ENCODE measurements around the gene ADGRG1.

ADGRG1 gene

DNA sequence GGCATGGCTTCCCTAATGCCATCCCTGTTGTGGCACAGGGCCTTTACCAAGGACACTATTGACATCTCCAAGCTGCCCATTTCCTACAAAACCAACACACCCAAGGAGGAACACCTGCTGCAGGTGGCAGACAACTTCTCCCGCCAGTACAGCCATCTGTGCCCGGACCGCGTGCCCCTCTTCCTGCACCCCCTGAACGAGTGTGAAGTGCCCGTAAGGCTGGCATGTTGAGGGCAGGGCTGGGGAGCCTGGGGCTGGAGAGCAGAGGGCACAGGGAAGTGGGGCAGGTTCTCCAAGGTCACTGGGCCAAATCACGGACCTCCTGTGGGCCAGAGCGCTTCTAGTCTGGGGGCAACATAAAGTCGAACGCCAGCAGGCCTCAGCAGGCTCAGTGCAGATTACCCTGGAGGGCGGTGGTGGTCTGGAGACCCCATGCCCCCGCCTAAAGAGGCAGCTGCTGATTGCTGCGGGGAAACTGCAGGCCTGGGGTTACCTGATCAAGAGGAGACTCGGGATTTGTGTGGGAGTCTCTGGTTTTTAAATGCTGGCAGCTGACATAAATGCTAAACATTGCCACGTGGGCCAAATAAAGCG lies 70.5 kb downstream of the ADGRG1 start:
- Histone ChIP-seq H3K9me3 (ENCODE audit: control insufficient read depth in 2 of 2, low read length in 2 of 2) (no peaks in the 10 kb centered on the region), H3K27ac (ENCODE audit: low read length) (no peak overlapping the region), H3K4me3 (ENCODE audit: low read length in 2 of 2) (no peak overlapping the region), H3K4me1 (ENCODE audit: control insufficient read depth, insufficient read depth, low read length) (no peaks in the 10 kb centered on the region), H3K27me3 (ENCODE audit: control insufficient read depth in 1 of 2, insufficient read depth in 2 of 2, low read length in 2 of 2) (no peaks in the 10 kb centered on the region), H3K36me3 (ENCODE audit: control insufficient read depth in 2 of 2, insufficient read depth in 2 of 2, low read length in 2 of 2) (no peaks in the 10 kb centered on the region), H3K9ac (ENCODE audit: low read length in 2 of 2) (no peak overlapping the region)

DNA sequence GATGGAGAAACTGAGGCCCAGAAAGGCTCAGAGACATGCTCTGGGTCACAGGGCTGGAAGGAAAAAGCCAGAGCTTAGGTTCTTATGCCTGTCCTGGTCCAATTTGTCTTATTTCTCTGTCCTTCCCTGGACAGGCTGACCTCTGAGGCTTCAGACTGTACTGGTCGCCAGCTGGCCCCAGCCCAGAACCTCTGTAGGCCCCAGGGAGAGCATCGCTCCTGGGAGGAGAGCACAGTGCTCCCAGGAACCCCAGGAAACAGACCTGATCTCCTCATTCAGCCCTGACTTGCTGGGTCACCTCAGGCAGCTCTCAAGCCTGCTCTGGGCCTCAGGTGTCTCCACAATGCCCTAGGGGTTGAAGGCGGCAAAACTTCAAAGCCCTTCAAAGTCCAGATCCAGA lies 71.1 kb downstream of the ADGRG1 start:
- no peaks in the 10 kb centered on the region for H3K9me3 ChIP-seq (ENCODE audit: control insufficient read depth in 2 of 2, low read length in 2 of 2)
- no peaks in the 10 kb centered on the region for H3K36me3 ChIP-seq (ENCODE audit: control insufficient read depth in 2 of 2, insufficient read depth in 2 of 2, low read length in 2 of 2)
- H3K9ac ChIP-seq (ENCODE audit: low read length in 2 of 2), result no peak overlapping the region
- no peak overlapping the region for H3K27ac ChIP-seq (ENCODE audit: low read length)
- H3K4me1 ChIP-seq (ENCODE audit: control insufficient read depth, insufficient read depth, low read length), result no peaks in the 10 kb centered on the region
- H3K4me3 ChIP-seq (ENCODE audit: low read length in 2 of 2), result no peak overlapping the region
- no peaks in the 10 kb centered on the region for H3K27me3 ChIP-seq (ENCODE audit: control insufficient read depth in 1 of 2, insufficient read depth in 2 of 2, low read length in 2 of 2)

DNA sequence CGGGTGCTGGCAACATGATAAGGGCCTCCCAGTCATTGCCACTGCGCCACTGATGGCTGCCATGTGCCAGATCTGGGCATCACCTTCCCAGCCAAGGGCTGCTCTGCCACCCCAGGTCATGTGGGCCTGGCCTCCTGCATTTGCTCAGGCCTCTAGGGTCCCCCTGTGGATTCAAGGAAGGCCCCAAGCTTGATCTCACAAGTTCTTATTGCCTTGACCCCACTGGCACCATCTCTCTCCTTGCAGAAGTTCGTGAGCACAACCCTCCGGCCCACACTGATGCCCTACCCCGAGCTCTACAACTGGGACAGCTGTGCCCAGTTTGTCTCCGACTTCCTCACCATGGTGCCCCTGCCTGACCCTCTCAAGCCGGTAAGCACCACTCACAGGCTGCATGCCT lies 71.5 kb downstream of the ADGRG1 start:
- no peaks in the 10 kb centered on the region for H3K27me3 ChIP-seq (ENCODE audit: control insufficient read depth in 1 of 2, insufficient read depth in 2 of 2, low read length in 2 of 2)
- H3K36me3 ChIP-seq (ENCODE audit: control insufficient read depth in 2 of 2, insufficient read depth in 2 of 2, low read length in 2 of 2), result no peaks in the 10 kb centered on the region
- H3K9ac ChIP-seq (ENCODE audit: low read length in 2 of 2), result no peak overlapping the region
- no peaks in the 10 kb centered on the region for H3K9me3 ChIP-seq (ENCODE audit: control insufficient read depth in 2 of 2, low read length in 2 of 2)
- H3K27ac ChIP-seq (ENCODE audit: low read length), result no peak overlapping the region
- H3K4me1 ChIP-seq (ENCODE audit: control insufficient read depth, insufficient read depth, low read length), result no peaks in the 10 kb centered on the region
- no peak overlapping the region for H3K4me3 ChIP-seq (ENCODE audit: low read length in 2 of 2)

DNA sequence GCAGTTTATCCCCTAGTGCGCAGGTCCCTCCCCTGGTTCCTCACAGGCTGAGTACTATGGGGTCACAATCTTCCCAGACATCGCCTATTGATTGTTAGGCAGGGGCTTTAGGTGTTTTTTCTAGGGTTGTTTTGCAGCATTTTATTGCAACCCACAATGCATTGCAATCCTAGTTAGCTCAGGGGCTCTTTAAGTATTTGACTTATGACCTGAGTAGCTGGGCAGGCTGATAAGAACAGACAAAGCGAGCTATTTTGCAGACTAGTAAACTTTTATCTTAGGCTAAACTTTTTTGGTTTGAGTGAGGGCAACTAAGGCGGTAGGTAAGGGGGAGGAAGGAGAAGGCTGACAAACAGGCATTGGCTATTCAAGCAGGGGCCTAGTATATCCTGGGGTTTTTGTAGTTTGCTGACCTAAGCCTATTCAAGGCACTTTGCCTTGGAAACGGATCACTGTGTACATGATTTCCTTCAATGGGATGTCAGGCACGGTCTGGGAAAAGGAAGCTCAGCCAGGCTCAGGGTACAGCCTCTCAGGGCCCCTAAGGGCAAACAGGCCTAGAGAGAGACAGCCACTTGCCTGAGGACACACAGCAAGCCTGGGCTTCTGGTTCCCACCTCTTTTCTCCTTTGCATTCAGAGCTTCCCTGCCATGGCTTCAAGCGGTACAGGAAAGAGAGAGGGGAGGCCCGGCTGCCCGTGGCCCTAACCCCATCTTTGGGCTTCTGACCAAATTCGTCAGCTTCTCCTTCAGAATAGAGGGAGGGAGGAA lies 72.5 kb downstream of the ADGRG1 start:
- no peaks in the 10 kb centered on the region for H3K27me3 ChIP-seq (ENCODE audit: control insufficient read depth in 1 of 2, insufficient read depth in 2 of 2, low read length in 2 of 2)
- H3K36me3 ChIP-seq (ENCODE audit: control insufficient read depth in 2 of 2, insufficient read depth in 2 of 2, low read length in 2 of 2), result no peaks in the 10 kb centered on the region
- H3K4me1 ChIP-seq (ENCODE audit: control insufficient read depth, insufficient read depth, low read length), result no peaks in the 10 kb centered on the region
- no peak overlapping the region for H3K9ac ChIP-seq (ENCODE audit: low read length in 2 of 2)
- H3K27ac ChIP-seq (ENCODE audit: low read length), result no peak overlapping the region
- no peaks in the 10 kb centered on the region for H3K9me3 ChIP-seq (ENCODE audit: control insufficient read depth in 2 of 2, low read length in 2 of 2)
- H3K4me3 ChIP-seq (ENCODE audit: low read length in 2 of 2), result no peak overlapping the region

DNA sequence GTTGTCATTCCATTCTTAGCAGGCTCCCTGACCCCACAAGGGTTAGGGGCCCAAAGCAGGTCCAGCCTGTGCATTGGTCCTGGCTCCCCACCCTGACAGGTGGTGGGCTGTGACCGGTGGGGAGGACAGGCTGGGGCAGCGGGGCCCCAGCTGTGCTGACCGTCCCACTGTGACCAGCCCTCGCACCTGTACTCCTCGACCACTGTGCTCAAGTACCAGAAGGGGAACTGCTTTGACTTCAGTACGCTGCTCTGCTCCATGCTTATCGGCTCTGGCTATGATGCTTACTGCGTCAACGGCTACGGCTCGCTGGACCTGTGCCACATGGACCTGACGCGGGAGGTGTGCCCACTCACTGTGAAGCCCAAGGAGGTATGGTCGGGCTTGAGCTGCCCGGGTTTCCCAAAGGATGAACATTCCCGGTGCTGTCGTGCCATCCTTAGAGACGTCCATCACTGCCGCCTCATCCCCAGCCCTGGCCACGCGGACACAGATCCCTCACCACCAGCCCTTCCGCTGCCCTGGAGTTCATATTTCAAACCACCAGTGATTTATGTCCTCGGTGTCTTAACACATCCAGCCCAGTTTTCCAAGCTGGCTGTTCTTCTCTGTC lies 73.4 kb downstream of the ADGRG1 start:
- no peak overlapping the region for H3K27ac ChIP-seq (ENCODE audit: low read length)
- no peaks in the 10 kb centered on the region for H3K36me3 ChIP-seq (ENCODE audit: control insufficient read depth in 2 of 2, insufficient read depth in 2 of 2, low read length in 2 of 2)
- H3K9ac ChIP-seq (ENCODE audit: low read length in 2 of 2), result no peak overlapping the region
- no peak overlapping the region for H3K4me3 ChIP-seq (ENCODE audit: low read length in 2 of 2)
- no peaks in the 10 kb centered on the region for H3K9me3 ChIP-seq (ENCODE audit: control insufficient read depth in 2 of 2, low read length in 2 of 2)
- no peaks in the 10 kb centered on the region for H3K4me1 ChIP-seq (ENCODE audit: control insufficient read depth, insufficient read depth, low read length)
- no peaks in the 10 kb centered on the region for H3K27me3 ChIP-seq (ENCODE audit: control insufficient read depth in 1 of 2, insufficient read depth in 2 of 2, low read length in 2 of 2)

DNA sequence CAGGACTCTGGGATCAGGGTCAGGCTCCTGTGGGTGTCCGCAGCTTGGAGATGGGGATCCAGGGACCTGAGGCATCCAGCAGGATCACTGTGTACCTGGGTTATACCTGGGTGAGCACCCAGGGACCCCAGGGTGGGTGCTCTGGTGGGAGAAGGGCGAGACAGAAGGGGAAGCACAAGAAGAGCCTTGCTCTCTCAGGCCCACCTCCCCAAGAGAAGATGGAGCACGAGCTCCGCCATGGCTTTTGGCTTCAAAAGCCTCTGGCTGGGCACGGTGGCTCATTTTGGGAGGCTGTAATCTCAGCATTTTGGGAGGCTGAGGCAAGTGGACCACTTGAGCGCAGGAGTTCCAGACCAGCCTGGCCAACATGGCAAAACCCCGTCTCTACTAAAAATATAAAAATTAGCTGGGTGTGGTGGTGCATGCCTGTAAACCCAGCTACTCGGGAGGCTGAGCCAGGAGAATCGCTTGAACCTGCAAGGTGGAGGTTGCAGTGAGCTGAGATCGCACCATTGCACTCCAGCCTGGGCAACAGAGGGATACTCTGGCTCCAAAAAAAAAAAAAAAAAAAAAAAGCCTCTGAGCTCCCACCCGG lies 75.1 kb downstream of the ADGRG1 start:
- no peak overlapping the region for H3K27ac ChIP-seq (ENCODE audit: low read length)
- no peaks in the 10 kb centered on the region for H3K9me3 ChIP-seq (ENCODE audit: control insufficient read depth in 2 of 2, low read length in 2 of 2)
- H3K4me3 ChIP-seq (ENCODE audit: low read length in 2 of 2), result no peak overlapping the region
- no peaks in the 10 kb centered on the region for H3K36me3 ChIP-seq (ENCODE audit: control insufficient read depth in 2 of 2, insufficient read depth in 2 of 2, low read length in 2 of 2)
- no peak overlapping the region for H3K9ac ChIP-seq (ENCODE audit: low read length in 2 of 2)
- peaks cover 0 to 5% of the 10 kb centered on the region in 2 donors for H3K27me3 ChIP-seq (ENCODE audit: control insufficient read depth in 1 of 2, insufficient read depth in 2 of 2, low read length in 2 of 2)
- H3K4me1 ChIP-seq (ENCODE audit: control insufficient read depth, insufficient read depth, low read length), result no peaks in the 10 kb centered on the region

DNA sequence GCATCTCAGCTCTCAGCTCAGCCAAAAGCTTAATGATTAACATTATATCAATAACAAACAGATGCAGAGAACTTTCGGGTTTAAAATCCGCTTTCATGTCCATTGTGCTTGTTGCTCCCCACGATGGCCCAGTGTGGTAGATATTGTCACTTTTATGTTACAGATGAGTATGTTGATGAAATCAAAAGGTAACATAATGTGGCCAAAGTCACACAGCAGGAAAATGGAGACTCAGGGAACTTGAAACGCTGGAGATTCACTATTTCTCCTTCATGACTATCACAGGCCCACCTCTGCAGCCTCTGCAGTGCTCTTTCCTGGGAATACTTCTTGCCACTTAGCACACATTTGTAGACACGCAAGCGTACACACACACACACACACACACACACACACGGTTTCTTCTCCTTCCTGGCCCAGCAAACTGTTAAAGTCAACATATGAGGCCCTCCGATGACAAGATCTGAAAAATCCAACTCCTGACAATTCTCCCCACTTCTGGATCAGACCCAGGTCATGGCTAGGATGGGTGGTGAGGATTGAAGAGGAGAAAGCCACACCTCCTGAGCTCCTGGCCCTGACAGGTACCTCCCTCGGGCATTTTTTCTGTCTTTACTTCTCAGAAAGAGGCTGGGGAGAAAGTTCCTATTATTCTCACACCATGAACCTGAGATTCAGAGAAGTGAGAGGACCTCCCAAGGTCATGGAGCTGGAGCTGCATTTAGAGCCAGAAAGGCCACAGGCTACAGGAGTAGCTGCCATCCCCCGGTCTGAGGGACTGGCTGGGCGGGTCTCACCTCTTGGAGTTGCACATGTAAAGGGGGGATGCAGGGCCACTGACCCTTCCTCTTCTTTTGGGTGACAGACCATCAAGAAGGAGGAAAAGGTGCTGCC lies 75.8 kb downstream of the ADGRG1 start:
- no peak overlapping the region for H3K27ac ChIP-seq (ENCODE audit: low read length)
- H3K36me3 ChIP-seq (ENCODE audit: control insufficient read depth in 2 of 2, insufficient read depth in 2 of 2, low read length in 2 of 2), result no peaks in the 10 kb centered on the region
- H3K4me1 ChIP-seq (ENCODE audit: control insufficient read depth, insufficient read depth, low read length), result no peaks in the 10 kb centered on the region
- peaks cover 0 to 5% of the 10 kb centered on the region in 2 donors for H3K27me3 ChIP-seq (ENCODE audit: control insufficient read depth in 1 of 2, insufficient read depth in 2 of 2, low read length in 2 of 2)
- H3K4me3 ChIP-seq (ENCODE audit: low read length in 2 of 2), result no peak overlapping the region
- no peaks in the 10 kb centered on the region for H3K9me3 ChIP-seq (ENCODE audit: control insufficient read depth in 2 of 2, low read length in 2 of 2)
- no peak overlapping the region for H3K9ac ChIP-seq (ENCODE audit: low read length in 2 of 2)

DNA sequence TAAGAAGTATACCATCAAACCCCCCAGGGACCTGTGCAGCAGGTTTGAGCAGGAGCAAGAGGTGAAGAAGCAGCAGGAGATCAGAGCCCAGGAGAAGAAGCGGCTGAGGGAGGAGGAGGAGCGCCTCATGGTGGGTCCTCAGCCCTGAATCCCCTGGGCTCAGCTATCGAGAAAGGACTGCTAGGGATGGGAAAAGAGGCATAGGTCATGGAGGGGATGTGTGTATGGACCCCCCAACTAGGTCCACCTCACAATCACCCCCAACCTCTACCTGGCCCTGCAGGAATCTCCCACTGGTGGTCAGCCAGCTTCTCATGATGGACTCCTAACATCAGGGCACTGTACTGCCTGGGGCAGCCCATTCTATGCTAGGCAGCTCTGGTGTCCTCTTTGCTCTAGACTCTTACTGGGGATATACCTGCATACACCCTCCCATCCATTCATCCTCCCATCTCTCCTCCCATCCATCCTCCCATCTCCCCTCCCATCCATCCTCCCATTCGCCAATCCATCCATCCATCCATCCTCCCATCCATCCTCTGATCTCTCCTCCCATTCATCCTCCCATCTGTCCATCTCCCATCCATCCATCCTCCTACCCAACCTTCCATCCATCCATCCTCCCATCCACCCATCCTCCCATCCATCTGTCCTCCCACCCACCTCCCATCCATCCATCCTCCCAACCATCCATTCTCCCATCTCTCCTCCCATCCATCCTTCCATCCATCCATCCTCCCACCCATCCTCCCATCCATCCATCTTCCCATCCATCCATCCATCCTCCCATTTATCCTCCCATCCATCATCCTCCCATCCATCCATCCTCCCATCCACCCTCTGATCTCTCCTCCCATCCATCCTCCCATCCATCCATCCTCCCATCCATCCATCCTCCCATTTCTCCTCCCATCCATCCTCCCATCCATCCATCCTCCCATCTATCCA lies 76.7 kb downstream of the ADGRG1 start:
- H3K4me1 ChIP-seq (ENCODE audit: control insufficient read depth, insufficient read depth, low read length), result no peaks in the 10 kb centered on the region
- H3K27ac ChIP-seq (ENCODE audit: low read length), result no peak overlapping the region
- H3K9ac ChIP-seq (ENCODE audit: low read length in 2 of 2), result no peak overlapping the region
- H3K9me3 ChIP-seq (ENCODE audit: control insufficient read depth in 2 of 2, low read length in 2 of 2), result no peaks in the 10 kb centered on the region
- H3K4me3 ChIP-seq (ENCODE audit: low read length in 2 of 2), result no peak overlapping the region
- peaks cover 0 to 5% of the 10 kb centered on the region in 2 donors for H3K27me3 ChIP-seq (ENCODE audit: control insufficient read depth in 1 of 2, insufficient read depth in 2 of 2, low read length in 2 of 2)
- no peaks in the 10 kb centered on the region for H3K36me3 ChIP-seq (ENCODE audit: control insufficient read depth in 2 of 2, insufficient read depth in 2 of 2, low read length in 2 of 2)

DNA sequence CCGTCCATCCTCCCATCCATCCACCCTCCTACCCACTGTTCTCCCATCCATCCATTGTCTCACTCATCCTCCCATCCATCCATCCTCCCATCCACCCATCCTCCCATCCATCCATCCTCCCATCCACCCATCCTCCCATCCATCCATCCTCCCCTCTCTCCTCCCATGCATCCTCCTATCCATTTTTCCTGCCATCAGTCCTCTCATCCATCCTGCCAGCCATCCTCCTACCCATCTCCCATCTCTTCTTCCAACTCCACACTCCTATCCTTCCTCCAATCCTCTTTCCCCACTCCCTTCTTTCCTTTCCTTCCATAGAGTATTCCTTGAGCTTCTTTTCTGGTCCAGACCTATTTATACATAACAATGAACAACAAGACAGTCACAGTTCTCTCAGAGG lies 78.3 kb downstream of the ADGRG1 start:
- peaks cover 0 to 5% of the 10 kb centered on the region in 2 donors for H3K27me3 ChIP-seq (ENCODE audit: control insufficient read depth in 1 of 2, insufficient read depth in 2 of 2, low read length in 2 of 2)
- no peak overlapping the region for H3K4me3 ChIP-seq (ENCODE audit: low read length in 2 of 2)
- H3K9ac ChIP-seq (ENCODE audit: low read length in 2 of 2), result no peak overlapping the region
- H3K4me1 ChIP-seq (ENCODE audit: control insufficient read depth, insufficient read depth, low read length), result no peaks in the 10 kb centered on the region
- no peaks in the 10 kb centered on the region for H3K36me3 ChIP-seq (ENCODE audit: control insufficient read depth in 2 of 2, insufficient read depth in 2 of 2, low read length in 2 of 2)
- no peaks in the 10 kb centered on the region for H3K9me3 ChIP-seq (ENCODE audit: control insufficient read depth in 2 of 2, low read length in 2 of 2)
- H3K27ac ChIP-seq (ENCODE audit: low read length), result no peak overlapping the region
